ENCODE data around the gene ST3GAL4. TPM values are rescaled to one million over a fixed set of nuclear protein-coding genes. Genes with fewer than 3 reads are reported as not detected.

The ST3GAL4 gene
- total and polyA plus RNA-seq, 9 of the 15 experiments (the other 6 are each of a cell fraction or from before 2014, with no cell fraction given): 0.27 to 22.9 (median 10.5) TPM

DNA sequence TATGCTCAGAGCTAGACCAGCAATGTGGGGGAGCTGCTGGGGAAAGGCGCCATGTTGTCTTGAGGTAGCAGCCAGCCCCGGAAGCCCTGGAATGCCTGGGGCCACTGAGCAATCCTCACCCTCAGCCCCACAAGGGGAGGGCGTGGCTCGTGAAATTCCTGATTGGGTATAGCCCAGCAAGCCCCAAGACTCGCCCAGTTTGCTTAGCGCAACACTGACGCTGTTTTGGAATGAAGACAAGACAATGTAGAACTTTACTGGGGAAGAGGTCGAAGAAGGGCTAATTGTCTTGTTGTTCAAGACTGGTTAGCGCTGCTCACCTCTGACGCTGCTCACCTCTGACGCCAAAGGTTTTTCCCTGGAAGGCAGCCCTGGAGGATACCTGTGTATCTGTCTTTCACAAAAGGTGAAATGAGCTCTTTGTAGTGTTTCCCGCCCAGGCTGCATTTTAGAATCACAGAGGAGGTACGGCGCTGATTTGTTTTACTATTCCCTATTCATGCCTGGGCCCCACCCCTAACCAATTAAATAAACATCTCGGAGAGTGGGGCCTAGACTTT is 47.6 kb downstream of the ST3GAL4 start:
- FAIRE-seq (no peak), DNase-seq (ENCODE audit: extremely low read depth in 1 of 4, low spot score in 3 of 4) (no peak), ATAC-seq (no peak)
- no TSS peak for BruUV-seq (replicated peaks)
- no peak overlapping the region for H3K9ac ChIP-seq (ENCODE audit: insufficient read depth in 1 of 2, low read depth in 2 of 2, low read length in 2 of 2)
- H3K9me3 ChIP-seq (replicated peaks; ENCODE audit: control insufficient read depth, insufficient read depth, low read depth, low read length): no peaks in the 10 kb centered on the region
- H3K9me1 ChIP-seq (ENCODE audit: control insufficient read depth, insufficient read depth, low read length): no peaks in the 10 kb centered on the region
- H3K27ac ChIP-seq (ENCODE audit: extremely low read depth, low read depth, low read length): no peak overlapping the region
- intact Hi-C loops (cut with micrococcal nuclease) (no loop called here), in situ Hi-C loops (cut with MboI) (loop anchor here (25.0 kb wide), 1 partner anchor 91 kb away; the partner anchor contains the start of gene DCPS)
- no peak overlapping the region for H3K4me2 ChIP-seq (ENCODE audit: insufficient read depth, low read length)
- no peak overlapping the region for H3K4me3 ChIP-seq
- no peak for TF ChIP-seq CHD1 (IDR thresholded peaks at IDR 0.05; ENCODE audit: low read length)
- TF ChIP-seq UBTF (IDR thresholded peaks at IDR 0.05; ENCODE audit: borderline replicate concordance in 1 of 2, low read depth in 2 of 2, low read length in 2 of 2): no peak
- TF ChIP-seq KLF13 (tag; IDR thresholded peaks at IDR 0.05; ENCODE audit: borderline replicate concordance, low read depth): no peak
- no peak for TF ChIP-seq EWSR1 (IDR thresholded peaks at IDR 0.05; ENCODE audit: borderline replicate concordance, low read depth, partially characterized antibody)
- no peak for TF ChIP-seq STAT5A (IDR thresholded peaks at IDR 0.05; ENCODE audit: borderline replicate concordance, low read length)
- no peak for TF ChIP-seq IRF9 (tag; IDR thresholded peaks at IDR 0.05)
- TF ChIP-seq RB1 (IDR thresholded peaks at IDR 0.05; ENCODE audit: low read depth): no peak
- no peak for TF ChIP-seq ZC3H8 (IDR thresholded peaks at IDR 0.05)
- no peak for TF ChIP-seq GABPA (tag; conservative IDR thresholded peaks at IDR 0.05; ENCODE audit: low read depth)
- TF ChIP-seq KDM4B (IDR thresholded peaks at IDR 0.05; ENCODE audit: borderline replicate concordance in 2 of 2, low read depth in 1 of 2): no peak
- no peak for TF ChIP-seq SIN3A (IDR thresholded peaks at IDR 0.05; ENCODE audit: borderline replicate concordance in 2 of 2, control insufficient read depth in 1 of 2, low read depth in 2 of 2, low read length in 2 of 2)
- TF ChIP-seq PHF20 (IDR thresholded peaks at IDR 0.05; ENCODE audit: partially characterized antibody): no peak
- no peak for TF ChIP-seq RBFOX2 (IDR thresholded peaks at IDR 0.05; ENCODE audit: low read depth, low read length)
- TF ChIP-seq ZKSCAN1 (IDR thresholded peaks at IDR 0.05; ENCODE audit: low read depth, low read length): no peak
- no peak for TF ChIP-seq ARNT (IDR thresholded peaks at IDR 0.05)
- TF ChIP-seq E2F3 (CRISPR knock-in tag; IDR thresholded peaks at IDR 0.05): no peak
- TF ChIP-seq RHOXF2B (CRISPR knock-in tag; conservative IDR thresholded peaks at IDR 0.05): no peak
- H3K4me1 ChIP-seq (replicated peaks in 1 of 2; ENCODE audit: control insufficient read depth in 2 of 2, insufficient read depth in 2 of 2, low read length in 2 of 2): no peaks in the 10 kb centered on the region
- 69% methylated on average over 15 of the region's 15 CpGs for WGBS (ENCODE audit: insufficient coverage, low coverage, missing lambda C conversion rate)
- CTCF ChIA-PET (ENCODE audit: low intra/inter-chr PET ratio): no interaction called here
- POLR2A ChIA-PET: interaction anchor here (0.7 kb wide), 1 partner anchor 42 kb away, joined by 3 read pairs; no protein-coding TSS in a partner anchor
- no peak overlapping the region for H2AFZ ChIP-seq (ENCODE audit: low read depth, low read length)
- H4K20me1 ChIP-seq (replicated peaks; ENCODE audit: control insufficient read depth, insufficient read depth, low read length): peaks cover 18% of the 10 kb centered on the region; the same call in 1 of the 2 replicates
- no peaks in the 10 kb centered on the region for H3K79me2 ChIP-seq (ENCODE audit: control insufficient read depth, insufficient read depth, low read length)
- H3K27me3 ChIP-seq (ENCODE audit: control insufficient read depth in 2 of 2, insufficient read depth in 2 of 2, low read length in 2 of 2): no peaks in the 10 kb centered on the region
- peaks cover 2% of the 10 kb centered on the region; the same call in 2 of the 3 replicates for H3K36me3 ChIP-seq (ENCODE audit: control insufficient read depth, insufficient read depth, low read length)

All from K562 (cell line).